Muscle of leg (tissue), 16 donors: Measurements from ENCODE around the gene CLSTN2. TPM values are rescaled to one million over a fixed set of nuclear protein-coding genes. Genes with fewer than 3 reads are reported as not detected.

ENCODE experiments used
- DNase-seq: peaks from one replicate; pipeline ENCODE4 v3.0.0; 2013
- H3K27ac ChIP-seq: one replicate; pipeline ENCODE4 v1.5.1; 2013; ENCODE audit warnings: mild to moderate bottlenecking, low read length, control low read depth
- H3K27me3 ChIP-seq: one replicate; pipeline ENCODE4 v1.6.1; 2013; ENCODE audit warnings: low read length; ENCODE audit not compliant: control insufficient read depth, insufficient read depth
- H3K36me3 ChIP-seq: one replicate; pipeline ENCODE4 v1.6.1; 2013; ENCODE audit warnings: low read length; ENCODE audit not compliant: control insufficient read depth, insufficient read depth
- H3K4me1 ChIP-seq: one replicate; pipeline ENCODE4 v1.6.1; 2013; ENCODE audit warnings: low read length; ENCODE audit not compliant: control insufficient read depth, insufficient read depth
- H3K4me3 ChIP-seq: one replicate; pipeline ENCODE4 v1.5.1; 2013; ENCODE audit warnings: low read length, control low read depth
- H3K9me3 ChIP-seq: replicated peaks from 2 replicates; pipeline ENCODE4 v1.6.1; 2013; ENCODE audit warnings: low read depth, low read length; ENCODE audit not compliant: control insufficient read depth
- WGBS: methylation state at CpG from one replicate; pipeline ENCODE4 v1.1.5; 2013; ENCODE audit warnings: missing lambda C conversion rate; ENCODE audit not compliant: insufficient coverage; 5-methylcytosine and 5-hydroxymethylcytosine counted together
- long read RNA-seq, 11 donors: transcript quantifications; one replicate each; lab custom pipeline, GENCODE V29; 2026
- polyA plus RNA-seq, 8 donors: library from polyadenylated mRNA; unstranded; fragments of 120-200 nt; gene quantifications; one replicate each; pipeline versions ENCODE4 v1.2.1 to v1.2.3, GENCODE V29; 2013; ENCODE audit warnings: inconsistent platforms in 1 of 8, low replicate concordance in 1 of 8; ENCODE audit not compliant: insufficient read length in 8 of 8, insufficient read depth in 1 of 8
- total RNA-seq: library from RNA; stranded (reverse); fragments of 120-200 nt; gene quantifications from one replicate; pipeline ENCODE4 v1.2.4, GENCODE V29; 2013

Gene CLSTN2
- total RNA-seq (3.1 TPM), polyA plus RNA-seq (1 to 10 TPM; 1.9 to 5.2 (median 3.0) TPM)
- long read RNA-seq, donor 1, result 0 reads
- long read RNA-seq, donor 2, result 0 reads
- long read RNA-seq, donor 3, result 0 reads
- long read RNA-seq, donor 4, result 0 reads
- long read RNA-seq, donor 5, result 0 reads
- long read RNA-seq, donor 6, partial matches to known transcripts, result 0 of 5 reads
- long read RNA-seq, donor 6, other reads (novel, unspliced or antisense), result 5 of 5 reads
- long read RNA-seq, donor 7, result 0 reads
- long read RNA-seq, donor 8, result 0 reads
- long read RNA-seq, donor 9, result 0 reads
- long read RNA-seq, donor 10, result 0 reads
- long read RNA-seq, donor 11, result 0 reads

DNA sequence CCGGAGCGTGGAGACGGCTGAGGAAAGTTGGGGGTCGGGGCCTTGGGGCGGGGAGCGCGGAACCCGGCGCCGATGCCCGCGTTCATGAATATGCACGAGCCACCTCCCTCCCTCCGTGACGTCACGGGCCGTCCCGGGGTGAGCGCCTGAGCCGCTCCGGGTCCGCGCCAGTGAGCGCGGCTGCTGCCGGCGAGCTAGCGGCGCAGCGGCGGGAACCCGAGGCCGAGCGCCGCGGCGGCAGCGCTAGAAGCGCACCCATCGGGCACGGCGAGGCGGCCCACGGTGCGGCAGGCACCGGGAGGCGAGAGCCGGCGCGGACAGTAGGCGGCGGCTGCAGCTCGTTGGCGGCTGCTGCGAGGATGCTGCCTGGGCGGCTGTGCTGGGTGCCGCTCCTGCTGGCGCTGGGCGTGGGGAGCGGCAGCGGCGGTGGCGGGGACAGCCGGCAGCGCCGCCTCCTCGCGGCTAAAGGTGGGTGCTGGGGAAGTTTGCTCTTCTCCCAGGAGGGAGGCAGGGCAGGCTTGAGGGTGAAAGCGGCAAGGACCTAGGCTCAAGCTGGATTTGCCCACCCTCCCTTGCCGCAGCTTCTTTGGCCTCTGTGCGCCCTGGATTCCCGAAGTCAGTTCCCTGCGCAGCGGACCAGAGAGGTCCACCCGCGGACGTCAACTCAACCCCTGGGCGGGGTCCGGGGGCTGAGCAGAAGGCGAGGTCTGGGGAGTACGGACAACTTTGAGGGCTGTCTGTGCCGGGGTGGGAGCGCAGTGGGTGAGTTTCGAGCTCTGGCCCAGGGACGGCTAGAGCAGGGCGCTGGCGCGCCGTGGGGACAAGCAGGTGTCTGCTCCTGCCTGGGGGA, at the start of gene CLSTN2:
Gene CLSTN2, plus strand, starts transcription at position 170 of the 850 bp plus-strand sequence.
- under 1% methylated on average over 85 of the region's 89 CpGs for WGBS
- H3K4me1 ChIP-seq, result peaks cover 18% of the 10 kb centered on the region
- peak within 1 kb of the TSS; percentile 42 for H3K4me3 ChIP-seq
- H3K9me3 ChIP-seq, result no peaks in the 10 kb centered on the region
- peaks cover 51% of the 10 kb centered on the region for H3K27me3 ChIP-seq
- no peak within 1 kb of the TSS for H3K27ac ChIP-seq
- no peaks in the 10 kb centered on the region for H3K36me3 ChIP-seq
- DNase-seq, result peak; percentile 70

DNA sequence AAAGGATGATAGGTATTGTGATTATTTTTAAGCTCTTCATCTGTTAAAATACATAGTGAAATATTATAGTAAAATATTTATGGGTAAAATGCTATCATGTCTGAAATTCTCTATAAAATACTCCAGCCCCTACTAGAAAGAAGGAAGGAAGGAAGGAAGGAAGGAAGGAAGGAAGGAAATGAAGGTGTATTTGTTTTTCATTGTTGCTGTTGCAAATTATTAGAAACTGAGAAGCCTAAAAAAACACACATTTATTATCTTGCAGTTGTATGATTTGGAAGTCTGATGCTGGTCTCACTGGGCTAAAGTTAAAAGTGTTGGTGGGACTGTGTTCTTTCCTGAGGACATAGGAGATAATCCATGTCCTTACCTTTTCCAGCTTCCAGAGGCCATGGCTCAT, 47.6 kb upstream of the CLSTN2 start:
- H3K27ac ChIP-seq, result no peak overlapping the region
- no peak for DNase-seq

DNA sequence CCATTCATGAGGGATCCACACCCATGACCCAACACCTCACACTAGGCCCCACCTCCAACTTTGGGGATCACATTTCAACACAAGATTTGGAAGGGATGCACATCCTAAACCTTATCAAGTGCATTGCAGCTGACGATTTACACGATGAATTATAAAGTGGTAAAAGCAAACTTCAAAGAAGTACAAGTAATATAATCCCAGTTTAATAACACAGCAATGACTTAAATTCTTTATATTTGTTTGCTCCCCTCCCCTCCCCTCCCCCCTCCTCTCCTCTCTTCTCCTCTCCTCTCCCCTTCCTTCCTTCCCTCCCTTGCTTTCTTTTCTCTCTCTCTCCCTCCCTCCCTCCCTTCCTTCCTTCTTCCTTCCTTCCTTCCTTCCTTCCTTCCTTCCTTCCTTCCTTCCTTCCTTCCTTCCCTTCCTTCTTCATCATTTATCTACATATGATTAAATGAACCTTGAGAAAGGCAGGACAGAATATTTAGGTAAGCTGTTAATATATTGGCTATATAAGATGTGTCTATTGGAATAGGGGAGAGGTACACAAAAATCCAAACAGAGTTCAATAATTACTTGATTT, 46.3 kb upstream of the CLSTN2 start:
- Histone ChIP-seq H3K27ac (no peak overlapping the region), H3K9me3 (no peaks in the 10 kb centered on the region), H3K4me1 (no peaks in the 10 kb centered on the region), H3K36me3 (no peaks in the 10 kb centered on the region), H3K27me3 (no peaks in the 10 kb centered on the region), H3K4me3 (no peak overlapping the region)
- DNase-seq, result no peak
- no CpG with 5 or more reads among the region's 2 CpGs for WGBS

More for the DNA sequence above, 47.6 kb upstream of the CLSTN2 start:
- Histone ChIP-seq H3K4me3 (no peak overlapping the region), H3K27me3 (no peaks in the 10 kb centered on the region), H3K36me3 (no peaks in the 10 kb centered on the region), H3K4me1 (no peaks in the 10 kb centered on the region), H3K9me3 (peaks cover 3% of the 10 kb centered on the region)

DNA sequence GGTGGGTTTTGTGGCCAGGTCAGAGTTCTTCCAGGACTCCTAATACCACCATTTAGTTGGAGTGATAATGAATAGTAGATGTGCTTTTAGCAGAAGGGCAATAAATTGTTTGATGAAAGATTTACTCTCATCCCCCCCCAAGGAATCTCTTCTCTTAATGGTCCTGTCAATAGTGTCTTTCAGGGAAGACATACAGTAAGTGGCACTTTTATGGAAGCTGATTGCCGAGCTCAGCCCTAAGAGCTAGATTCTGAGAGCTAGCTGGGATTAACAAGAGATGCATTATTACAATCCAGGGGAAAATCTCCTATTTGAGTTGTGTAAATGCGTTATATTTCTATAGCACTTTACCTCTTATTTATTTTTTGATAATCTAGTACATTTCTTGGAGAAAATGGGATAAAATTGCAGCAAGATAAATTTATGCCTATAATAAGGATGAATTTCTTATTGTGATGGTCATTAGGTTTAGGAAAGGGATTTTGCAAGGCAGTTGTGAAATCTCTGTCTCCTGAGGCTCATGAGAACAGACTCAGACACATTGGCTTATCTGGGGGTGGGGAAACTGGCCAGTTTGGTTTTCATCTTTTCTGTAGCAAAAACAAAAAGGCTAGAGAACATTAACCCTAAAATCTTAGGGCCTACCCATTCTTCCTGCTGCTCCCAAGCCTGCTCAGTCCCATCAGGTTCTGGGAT, 41.6 kb upstream of the CLSTN2 start:
- H3K4me1 ChIP-seq, result no peaks in the 10 kb centered on the region
- no peaks in the 10 kb centered on the region for H3K27me3 ChIP-seq
- H3K36me3 ChIP-seq, result no peaks in the 10 kb centered on the region
- no peak overlapping the region for H3K4me3 ChIP-seq
- WGBS, result no CpG with 5 or more reads among the region's 2 CpGs
- no peak overlapping the region for H3K27ac ChIP-seq
- DNase-seq, result no peak
- no peaks in the 10 kb centered on the region for H3K9me3 ChIP-seq

DNA sequence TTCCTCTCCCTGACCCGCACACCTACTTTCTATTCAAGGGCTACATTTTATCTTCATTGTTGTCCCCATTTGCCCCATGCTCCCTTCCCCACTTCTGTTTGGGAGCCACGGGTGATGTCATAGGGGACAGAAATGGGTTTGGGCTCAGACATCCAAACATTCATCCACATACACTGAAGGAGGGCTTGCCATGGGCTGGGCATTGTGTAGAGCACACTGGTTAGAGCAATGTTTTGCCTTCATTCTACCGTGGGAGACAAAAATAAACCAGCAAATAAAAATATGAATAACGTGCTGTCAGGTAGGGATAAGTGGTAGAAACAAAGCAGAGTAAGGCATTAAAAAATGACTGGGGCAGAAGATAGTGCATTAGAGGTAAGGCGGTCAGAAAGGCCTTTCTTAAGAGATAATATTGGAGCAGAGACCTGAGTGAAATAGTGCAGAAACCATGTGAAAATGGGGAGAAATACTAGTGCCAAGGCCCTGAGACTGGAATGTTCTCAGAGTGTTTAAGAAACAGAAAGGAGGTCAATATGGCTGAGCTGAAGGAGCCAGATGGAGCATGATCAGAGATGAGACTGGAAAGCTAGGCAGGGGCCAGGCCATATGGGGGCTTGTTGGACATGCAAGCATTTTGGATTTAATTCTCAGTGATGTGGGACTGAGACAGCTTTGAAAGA, 40.9 kb upstream of the CLSTN2 start:
- H3K4me1 ChIP-seq, result no peaks in the 10 kb centered on the region
- no peak overlapping the region for H3K4me3 ChIP-seq
- peak; percentile 24 for DNase-seq
- no peaks in the 10 kb centered on the region for H3K27me3 ChIP-seq
- H3K36me3 ChIP-seq, result no peaks in the 10 kb centered on the region
- WGBS, result 70% methylated on average over 3 of the region's 5 CpGs
- no peaks in the 10 kb centered on the region for H3K9me3 ChIP-seq
- no peak overlapping the region for H3K27ac ChIP-seq

DNA sequence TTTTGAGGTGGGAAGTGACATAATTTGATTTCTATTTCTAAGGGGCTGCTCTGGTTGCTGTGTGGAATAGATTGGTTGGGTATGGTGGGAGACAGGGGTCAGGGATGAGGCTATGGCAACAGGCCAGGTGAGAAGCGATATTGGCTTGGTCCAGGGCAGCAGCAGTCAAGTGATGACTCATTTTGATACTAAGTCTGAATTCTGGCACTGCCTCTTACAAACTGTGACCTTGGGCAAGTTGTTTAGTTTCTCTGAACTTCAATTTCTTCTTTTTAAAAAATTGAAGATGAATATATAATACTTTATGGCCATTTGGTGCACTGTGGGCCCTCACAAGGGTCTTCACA, 40.4 kb upstream of the CLSTN2 start:
- Histone ChIP-seq H3K27me3 (no peaks in the 10 kb centered on the region), H3K36me3 (no peaks in the 10 kb centered on the region), H3K9me3 (no peaks in the 10 kb centered on the region), H3K4me1 (no peaks in the 10 kb centered on the region), H3K27ac (no peak overlapping the region), H3K4me3 (no peak overlapping the region)
- DNase-seq, result no peak
- WGBS, result 88% methylated on average over 1 of the region's 1 CpG

DNA sequence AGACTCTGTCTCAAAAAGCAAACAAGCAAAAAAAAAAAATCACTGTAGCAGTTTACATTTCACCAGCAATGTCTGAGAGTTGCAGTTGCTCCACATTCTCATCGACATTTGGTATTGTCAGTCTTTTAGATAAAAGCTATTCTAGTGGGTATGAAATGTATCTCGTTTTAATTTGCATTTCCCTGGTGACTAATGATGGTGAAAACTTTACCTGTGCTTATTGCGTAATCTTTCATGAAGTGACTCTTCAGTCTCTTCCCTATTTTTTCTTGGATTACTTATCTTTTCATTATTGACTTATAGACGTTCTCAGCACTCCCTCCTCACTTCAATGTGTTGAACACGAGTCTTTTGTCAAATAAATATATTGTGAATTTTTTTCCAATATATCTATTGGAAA, 37.2 kb upstream of the CLSTN2 start:
- DNase-seq, result no peak
- Histone ChIP-seq H3K4me3 (no peak overlapping the region), H3K36me3 (no peaks in the 10 kb centered on the region), H3K27me3 (no peaks in the 10 kb centered on the region), H3K9me3 (no peaks in the 10 kb centered on the region), H3K4me1 (no peaks in the 10 kb centered on the region), H3K27ac (no peak overlapping the region)
- WGBS, result 80% methylated on average over 1 of the region's 5 CpGs

DNA sequence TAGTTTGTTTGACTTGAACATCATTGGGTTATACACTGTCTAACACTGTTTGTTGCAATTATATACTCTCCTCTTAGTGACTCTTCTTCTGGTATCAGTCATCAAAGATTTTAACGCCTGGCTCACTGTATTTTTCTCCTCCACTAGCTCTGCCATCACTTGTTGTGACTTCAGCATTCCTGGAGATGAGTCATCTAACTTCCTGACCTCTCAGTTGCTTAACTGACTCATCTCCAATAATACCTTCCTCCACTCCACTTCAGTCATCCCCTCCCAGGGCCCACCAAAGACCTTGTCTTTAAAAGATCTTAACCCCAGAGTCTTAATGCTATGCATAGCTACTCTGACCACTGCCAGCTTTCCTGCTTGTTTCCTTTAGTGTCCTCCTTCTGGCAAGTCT, 28.6 kb upstream of the CLSTN2 start:
- no peaks in the 10 kb centered on the region for H3K27me3 ChIP-seq
- no peaks in the 10 kb centered on the region for H3K36me3 ChIP-seq
- peaks cover 2% of the 10 kb centered on the region for H3K4me1 ChIP-seq
- H3K4me3 ChIP-seq, result no peak overlapping the region
- peak; percentile 12 for DNase-seq
- no peak overlapping the region for H3K27ac ChIP-seq
- 65% methylated on average over 1 of the region's 1 CpG for WGBS
- H3K9me3 ChIP-seq, result no peaks in the 10 kb centered on the region

DNA sequence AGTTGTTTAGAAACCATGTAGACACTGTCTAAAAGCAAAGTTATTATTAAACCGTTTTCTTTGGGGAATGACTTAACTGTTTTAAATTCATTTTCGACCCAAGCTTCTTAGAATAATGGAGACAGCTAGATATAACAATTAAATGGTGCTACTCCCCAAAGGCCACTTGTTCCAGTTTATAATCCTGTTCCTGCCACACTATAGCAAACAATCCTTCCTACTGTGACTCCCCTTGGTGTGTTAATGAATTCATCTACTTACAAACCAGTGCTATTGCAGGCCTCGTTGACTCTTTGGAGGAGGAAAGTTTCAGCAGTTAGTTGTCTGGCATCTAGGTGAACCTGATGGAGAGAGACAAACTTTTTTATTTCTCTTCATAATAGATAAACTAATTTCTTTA, 25.2 kb upstream of the CLSTN2 start:
- Histone ChIP-seq H3K27ac (no peak overlapping the region), H3K4me1 (peaks cover 2% of the 10 kb centered on the region), H3K36me3 (no peaks in the 10 kb centered on the region), H3K4me3 (no peak overlapping the region), H3K27me3 (no peaks in the 10 kb centered on the region), H3K9me3 (no peaks in the 10 kb centered on the region)
- no peak for DNase-seq
- WGBS, result no CpG with 5 or more reads among the region's 3 CpGs
